ENCODE measurements around the gene GSK3A. TPM values are rescaled to one million over a fixed set of nuclear protein-coding genes. Genes with fewer than 3 reads are reported as not detected.

GSK3A gene
- total RNA-seq (2014; rRNA removed; shearing (Covaris generic)) = 19.0 and 20.2 TPM in 2 replicates
- polyA plus RNA-seq (2014; cell fraction: nucleus; rRNA removed) = 26.6 and 27.7 TPM in 2 replicates

- peak; percentile 97 for DNase-seq (ENCODE audit: extremely low read depth, low read depth)
Measured at GRCh38 chr19:42242512-42243409, at the start of gene GSK3A. Gene GSK3A (minus strand): TSS chr19:42242602. CDS start chr19:42242465, 137 bp downstream.

GRCh38 chr19:42291435-42291810, 49.0 kb upstream of the GSK3A start:
- no peak for DNase-seq (ENCODE audit: extremely low read depth, low read depth)

- no peak for DNase-seq (ENCODE audit: extremely low read depth, low read depth)
Measured at GRCh38 chr19:42290523-42291434, 48.4 kb upstream of the GSK3A start.

GRCh38 chr19:42290136-42290522, 47.7 kb upstream of the GSK3A start:
- no peak for DNase-seq (ENCODE audit: extremely low read depth, low read depth)

- DNase-seq (ENCODE audit: extremely low read depth, low read depth) = no peak
Measured at GRCh38 chr19:42289556-42290041, 47.2 kb upstream of the GSK3A start.

- no peak for DNase-seq (ENCODE audit: extremely low read depth, low read depth)
Measured at GRCh38 chr19:42288881-42289555, 46.6 kb upstream of the GSK3A start.

GRCh38 chr19:42288387-42288786, 46.0 kb upstream of the GSK3A start:
- no peak for DNase-seq (ENCODE audit: extremely low read depth, low read depth)

GRCh38 chr19:42287827-42288107, 45.4 kb upstream of the GSK3A start:
- no peak for DNase-seq (ENCODE audit: extremely low read depth, low read depth)

GRCh38 chr19:42287017-42287826, 44.8 kb upstream of the GSK3A start:
- DNase-seq (ENCODE audit: extremely low read depth, low read depth) = no peak

- no peak for DNase-seq (ENCODE audit: extremely low read depth, low read depth)
Measured at GRCh38 chr19:42286349-42287016, 44.1 kb upstream of the GSK3A start.

GRCh38 chr19:42285988-42286348, 43.6 kb upstream of the GSK3A start:
- DNase-seq (ENCODE audit: extremely low read depth, low read depth) = no peak

GRCh38 chr19:42285541-42285941, 43.1 kb upstream of the GSK3A start:
- DNase-seq (ENCODE audit: extremely low read depth, low read depth) = no peak

- no peak for DNase-seq (ENCODE audit: extremely low read depth, low read depth)
Measured at GRCh38 chr19:42284591-42285341, 42.4 kb upstream of the GSK3A start.

GRCh38 chr19:42284066-42284501, 41.7 kb upstream of the GSK3A start:
- DNase-seq (ENCODE audit: extremely low read depth, low read depth) = peak; percentile 62

- peak; percentile 85 for DNase-seq (ENCODE audit: extremely low read depth, low read depth)
Measured at GRCh38 chr19:42283188-42284065, 41.0 kb upstream of the GSK3A start.

- no peak for DNase-seq (ENCODE audit: extremely low read depth, low read depth)
Measured at GRCh38 chr19:42282819-42283187, 40.4 kb upstream of the GSK3A start.

- DNase-seq (ENCODE audit: extremely low read depth, low read depth) = no peak
Measured at GRCh38 chr19:42281827-42282762, 39.7 kb upstream of the GSK3A start.

All from NCI-H460 (cell line).